D721Med (cell line): ENCODE measurements around the gene FMNL1.

Source experiments
- DNase-seq: peaks from one replicate; pipeline ENCODE4 v3.0.0; 2011; ENCODE audit warnings: low spot score; ENCODE audit not compliant: insufficient read length
- FAIRE-seq: peaks from 2 replicates; lab custom pipeline; 2011; peaks lifted over from hg19 to GRCh38; lab: Jason Lieb, UNC
- TF ChIP-seq, protein P1 (sequence below): IDR thresholded peaks from 2 replicates; pipeline ENCODE4 v1.5.1; 2012; ENCODE audit warnings: mild to moderate bottlenecking, control low read depth; ENCODE audit not compliant: insufficient read depth; ENCODE audit errors: missing control alignments

The FMNL1 gene

DNA sequence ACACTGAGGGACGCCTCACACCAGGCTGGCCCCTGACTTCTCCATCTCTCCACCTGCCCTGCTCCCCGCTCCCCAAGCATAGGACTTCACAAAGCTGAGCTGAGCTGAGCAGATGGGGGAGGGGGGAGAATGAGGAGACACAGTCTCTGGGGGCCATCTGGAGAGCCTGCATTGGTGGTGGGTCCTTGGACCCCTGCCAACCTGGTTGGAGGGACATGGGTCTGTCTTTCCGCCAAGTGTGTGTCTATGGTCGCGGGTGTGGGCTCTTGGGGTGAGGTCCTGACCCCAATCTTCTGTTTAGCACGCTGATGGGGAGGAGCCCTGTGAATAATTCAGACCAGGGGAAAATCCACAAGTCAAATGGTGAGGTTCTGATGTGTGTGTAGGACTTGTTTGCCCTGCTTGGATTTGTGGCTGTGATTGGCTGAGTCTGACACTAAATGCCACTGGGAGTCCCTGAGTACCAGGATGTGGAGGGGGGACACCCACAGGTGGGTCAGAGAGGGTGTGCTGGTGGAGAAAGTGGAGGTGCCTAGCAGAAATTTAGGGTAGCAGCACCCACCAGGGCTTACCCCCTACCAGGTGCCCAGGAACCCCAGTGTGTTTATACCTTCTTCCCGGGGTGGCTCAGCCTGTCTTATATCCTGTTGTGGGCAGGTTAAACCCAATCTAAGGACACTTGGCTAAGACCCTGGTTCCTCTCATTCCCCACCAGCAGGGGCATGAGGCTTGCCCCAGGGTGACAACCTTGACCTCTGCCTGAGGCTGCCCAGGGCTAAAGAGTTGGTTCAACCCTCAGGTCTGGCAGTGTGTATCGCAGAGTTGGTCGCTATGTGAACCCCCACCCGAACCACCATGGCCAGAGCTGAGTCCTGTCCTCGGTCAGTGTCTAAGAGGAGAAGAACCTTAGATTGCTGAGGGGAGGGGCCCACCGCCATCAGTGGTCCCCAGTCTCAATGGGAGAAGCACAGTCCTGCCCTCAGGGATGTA is 2.1 kb downstream of the FMNL1 start:
- FAIRE-seq (no peak), DNase-seq (peak; percentile 6)
- TF ChIP-seq, protein P1, sequence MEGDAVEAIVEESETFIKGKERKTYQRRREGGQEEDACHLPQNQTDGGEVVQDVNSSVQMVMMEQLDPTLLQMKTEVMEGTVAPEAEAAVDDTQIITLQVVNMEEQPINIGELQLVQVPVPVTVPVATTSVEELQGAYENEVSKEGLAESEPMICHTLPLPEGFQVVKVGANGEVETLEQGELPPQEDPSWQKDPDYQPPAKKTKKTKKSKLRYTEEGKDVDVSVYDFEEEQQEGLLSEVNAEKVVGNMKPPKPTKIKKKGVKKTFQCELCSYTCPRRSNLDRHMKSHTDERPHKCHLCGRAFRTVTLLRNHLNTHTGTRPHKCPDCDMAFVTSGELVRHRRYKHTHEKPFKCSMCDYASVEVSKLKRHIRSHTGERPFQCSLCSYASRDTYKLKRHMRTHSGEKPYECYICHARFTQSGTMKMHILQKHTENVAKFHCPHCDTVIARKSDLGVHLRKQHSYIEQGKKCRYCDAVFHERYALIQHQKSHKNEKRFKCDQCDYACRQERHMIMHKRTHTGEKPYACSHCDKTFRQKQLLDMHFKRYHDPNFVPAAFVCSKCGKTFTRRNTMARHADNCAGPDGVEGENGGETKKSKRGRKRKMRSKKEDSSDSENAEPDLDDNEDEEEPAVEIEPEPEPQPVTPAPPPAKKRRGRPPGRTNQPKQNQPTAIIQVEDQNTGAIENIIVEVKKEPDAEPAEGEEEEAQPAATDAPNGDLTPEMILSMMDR, result no peak

DNA sequence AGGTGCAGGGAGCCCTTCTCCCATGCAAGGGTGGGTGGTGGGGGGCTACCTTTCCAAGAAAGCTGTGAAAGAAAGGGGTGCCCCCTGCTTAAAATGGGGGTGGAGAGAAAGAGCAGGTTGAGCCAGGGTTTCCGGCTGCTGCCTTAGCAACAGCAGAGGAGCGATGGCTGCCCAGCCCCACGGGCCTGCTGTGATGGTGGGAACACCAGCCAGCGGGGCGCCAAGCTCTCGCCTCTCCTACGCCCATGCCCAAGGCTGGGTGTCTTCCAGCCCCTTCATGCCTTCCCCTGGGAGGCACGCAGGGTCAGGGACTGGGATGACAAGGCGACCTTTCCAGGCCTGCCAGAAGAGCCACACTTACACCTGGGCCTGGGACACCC is 3.0 kb downstream of the FMNL1 start:
- FAIRE-seq, result no peak
- DNase-seq, result peak; percentile 11
- TF ChIP-seq, protein P1, result no peak

DNA sequence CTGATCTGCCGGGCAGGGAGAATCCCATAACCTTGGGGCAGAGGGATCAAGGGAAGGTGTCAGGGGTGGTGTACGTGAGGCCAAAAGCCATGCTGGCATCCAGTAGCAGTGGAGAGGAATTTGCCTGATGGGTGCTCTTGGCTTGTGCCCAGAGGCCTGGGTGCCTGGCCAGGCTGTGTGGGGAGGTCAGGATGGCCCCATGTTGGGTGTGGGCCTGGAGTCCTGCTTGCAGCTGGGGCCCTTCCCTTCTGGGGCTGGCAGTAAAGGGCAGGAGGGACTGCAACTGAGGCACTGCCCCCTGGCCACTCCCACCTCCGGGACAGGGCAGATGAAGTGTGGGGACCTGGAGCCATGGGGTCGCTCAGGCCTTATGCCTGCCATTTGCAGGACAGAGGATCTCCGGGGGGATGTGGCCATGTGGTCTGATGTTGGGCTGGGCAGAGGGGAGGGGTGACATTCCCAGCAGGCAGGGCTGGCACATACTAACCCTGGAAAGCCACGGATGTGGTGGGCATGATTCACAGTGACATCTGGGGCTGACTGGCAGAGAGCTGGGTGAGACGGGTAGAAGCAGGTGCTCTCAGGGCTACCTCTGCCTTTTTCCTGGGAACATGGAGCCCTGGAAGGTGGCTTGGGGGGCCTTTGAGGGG is 3.5 kb downstream of the FMNL1 start:
- peak; percentile 10 for DNase-seq
- TF ChIP-seq, protein P1, result no peak
- no peak for FAIRE-seq

DNA sequence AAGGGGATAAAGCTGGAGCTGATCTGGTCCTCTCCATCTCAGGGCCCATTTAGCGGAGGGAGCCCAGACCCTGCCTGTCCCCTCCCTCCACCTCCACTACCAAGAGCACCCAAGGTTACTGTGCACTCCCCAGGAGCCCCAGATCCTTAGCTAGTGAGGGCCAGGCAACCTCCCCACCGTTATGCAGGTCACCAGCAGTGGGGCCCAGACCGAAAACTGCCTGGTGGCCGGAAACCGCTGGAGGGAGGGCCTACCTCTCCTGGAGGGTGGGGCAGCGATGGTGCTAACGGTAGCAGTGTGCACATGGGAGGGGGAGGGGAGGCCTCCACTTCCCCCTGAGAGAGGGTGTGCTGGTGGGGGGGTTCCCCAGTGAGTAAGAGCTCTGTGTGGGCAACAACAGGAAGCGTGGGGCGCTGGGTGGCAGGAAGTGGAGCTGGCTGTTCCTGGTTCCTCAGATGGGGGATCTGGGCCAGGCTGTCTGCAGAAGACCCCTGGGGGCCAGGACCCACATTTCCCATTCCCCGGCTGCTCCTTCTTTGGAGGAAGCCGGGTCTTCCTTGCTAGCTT is 4.4 kb downstream of the FMNL1 start:
- FAIRE-seq (no peak), DNase-seq (no peak)
- TF ChIP-seq, protein P1, result no peak

DNA sequence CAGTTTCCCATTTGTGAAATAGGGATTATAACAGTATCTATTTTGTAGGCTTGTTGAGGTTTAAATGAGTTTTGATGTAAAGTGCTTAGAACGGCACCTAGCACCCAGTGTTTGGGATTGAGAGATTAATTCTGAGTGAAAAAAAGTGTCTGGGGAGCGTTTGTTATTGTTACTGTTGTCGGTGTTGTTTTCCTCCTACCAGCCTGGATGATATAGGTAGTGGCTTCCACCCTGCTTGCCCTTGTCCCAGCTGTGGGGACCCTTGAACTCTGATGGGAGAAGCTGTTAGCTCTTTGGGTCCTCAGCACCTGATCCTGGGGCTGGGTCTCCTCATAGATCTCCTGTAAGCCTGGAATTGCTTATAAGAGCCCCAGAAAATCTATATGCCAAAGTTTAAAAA is 4.9 kb downstream of the FMNL1 start:
- FAIRE-seq (no peak), DNase-seq (no peak)
- TF ChIP-seq, protein P1, result no peak

DNA sequence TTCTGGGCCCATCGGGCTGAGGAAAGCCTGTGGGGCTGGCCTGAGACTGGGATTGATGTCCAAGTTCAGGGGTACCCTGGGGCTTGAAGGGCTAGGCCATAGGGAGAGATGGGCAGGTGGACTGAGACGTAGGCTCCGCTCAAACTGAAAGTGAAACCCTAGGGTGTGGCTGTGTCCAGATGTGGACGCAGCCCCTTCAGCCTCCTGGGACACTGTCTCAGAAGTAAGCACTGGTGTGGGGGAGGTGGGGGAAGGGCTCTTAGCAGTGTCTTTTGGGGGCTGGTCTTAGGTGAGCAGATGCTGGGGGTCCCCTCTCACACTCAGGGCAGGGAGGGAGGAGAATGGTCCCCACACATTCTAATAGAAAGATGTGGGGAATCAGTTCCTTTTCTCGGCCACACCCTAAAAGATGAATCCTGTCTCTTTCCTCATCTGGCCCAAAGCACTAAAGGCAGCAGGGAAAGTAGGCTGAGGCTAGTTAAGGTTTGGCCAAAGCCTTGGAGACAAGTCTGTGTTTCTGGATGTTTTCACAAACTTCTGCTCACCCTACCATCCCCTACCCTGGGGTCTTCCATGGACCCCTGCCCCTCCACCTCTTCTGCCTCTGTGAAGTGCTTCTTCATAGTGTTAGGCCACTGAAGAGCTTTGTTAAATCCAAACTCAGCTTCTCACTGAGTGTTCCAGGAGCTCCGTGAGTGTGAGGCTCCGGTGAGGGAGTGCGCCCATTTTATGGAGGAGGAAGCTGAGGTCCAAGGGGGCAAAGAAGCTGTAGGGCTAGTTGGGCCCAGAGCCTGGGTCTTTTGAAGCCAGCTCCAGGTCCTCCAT is 5.6 kb downstream of the FMNL1 start:
- DNase-seq (no peak), FAIRE-seq (no peak)
- TF ChIP-seq, protein P1, result no peak
